ENCODE data around the gene NTM.

The NTM gene

GRCh38 chr11:131944736-131945135 lies 574.3 kb downstream of the NTM start:
- no peak for DNase-seq

GRCh38 chr11:131945706-131946105 lies 575.3 kb downstream of the NTM start:
- no peak for DNase-seq

GRCh38 chr11:131947511-131947910 lies 577.1 kb downstream of the NTM start:
- no peak for DNase-seq

- DNase-seq: no peak
These were observed 580.7 kb downstream of the NTM start for GRCh38 chr11:131951121-131951520.

GRCh38 chr11:131954146-131954545 lies 583.7 kb downstream of the NTM start:
- no peak for DNase-seq

GRCh38 chr11:131955904-131956303 lies 585.5 kb downstream of the NTM start:
- DNase-seq: no peak

GRCh38 chr11:131957201-131957600 lies 586.8 kb downstream of the NTM start:
- no peak for DNase-seq

- DNase-seq: no peak
These were observed 587.5 kb downstream of the NTM start for GRCh38 chr11:131957875-131958274.

GRCh38 chr11:131962818-131963217 lies 592.4 kb downstream of the NTM start:
- no peak for DNase-seq

- DNase-seq: no peak
These were observed 594.5 kb downstream of the NTM start for GRCh38 chr11:131964698-131965483.

- DNase-seq: no peak
These were observed 595.1 kb downstream of the NTM start for GRCh38 chr11:131965504-131965903.

GRCh38 chr11:131966667-131967066 lies 596.3 kb downstream of the NTM start:
- DNase-seq: no peak

- DNase-seq: no peak
These were observed 598.8 kb downstream of the NTM start for GRCh38 chr11:131969261-131969660.

- no peak for DNase-seq
These were observed 602.6 kb downstream of the NTM start for GRCh38 chr11:131973061-131973460.

- no peak for DNase-seq
These were observed 605.2 kb downstream of the NTM start for GRCh38 chr11:131975619-131976018.

GRCh38 chr11:131976021-131976420 lies 605.6 kb downstream of the NTM start:
- no peak for DNase-seq

GRCh38 chr11:131977231-131977630 lies 606.8 kb downstream of the NTM start:
- DNase-seq: no peak

GRCh38 chr11:131977854-131978253 lies 607.4 kb downstream of the NTM start:
- DNase-seq: no peak

GRCh38 chr11:131978351-131978750 lies 607.9 kb downstream of the NTM start:
- DNase-seq: no peak

GRCh38 chr11:131979364-131979763 lies 608.9 kb downstream of the NTM start:
- no peak for DNase-seq

GRCh38 chr11:131980199-131980598 lies 609.8 kb downstream of the NTM start:
- no peak for DNase-seq

- no peak for DNase-seq
These were observed 610.7 kb downstream of the NTM start for GRCh38 chr11:131980888-131981668.

GRCh38 chr11:131982154-131982553 lies 611.7 kb downstream of the NTM start:
- no peak for DNase-seq

GRCh38 chr11:131985846-131986301 lies 615.5 kb downstream of the NTM start:
- DNase-seq: no peak
